A673 (cell line): Measurements from ENCODE around the gene ZNF775.

Experiments used
- EZH2 ChIP-seq: fragments of 200-600 bp; sonication (generic); IDR thresholded peaks from 2 replicates; pipeline ENCODE4 v1.6.1; 2017; ENCODE audit warnings: borderline replicate concordance, low read depth, mild to moderate bottlenecking, mixed read lengths, antibody characterized with exemption, low read length; ENCODE audit not compliant: poor library complexity, severe bottlenecking
- TF ChIP-seq, protein P1 (sequence below): fragments of 300-800, 200-600 bp; sonication (generic); conservative IDR thresholded peaks from 2 replicates; pipeline ENCODE4 v1.5.1; 2017; ENCODE audit warnings: low read depth, mild to moderate bottlenecking, antibody characterized with exemption, low read length, moderate library complexity, mixed read lengths

GRCh38 chr7:150344299-150344698 is 34.8 kb upstream of the ZNF775 start:
- TF ChIP-seq, protein P1, sequence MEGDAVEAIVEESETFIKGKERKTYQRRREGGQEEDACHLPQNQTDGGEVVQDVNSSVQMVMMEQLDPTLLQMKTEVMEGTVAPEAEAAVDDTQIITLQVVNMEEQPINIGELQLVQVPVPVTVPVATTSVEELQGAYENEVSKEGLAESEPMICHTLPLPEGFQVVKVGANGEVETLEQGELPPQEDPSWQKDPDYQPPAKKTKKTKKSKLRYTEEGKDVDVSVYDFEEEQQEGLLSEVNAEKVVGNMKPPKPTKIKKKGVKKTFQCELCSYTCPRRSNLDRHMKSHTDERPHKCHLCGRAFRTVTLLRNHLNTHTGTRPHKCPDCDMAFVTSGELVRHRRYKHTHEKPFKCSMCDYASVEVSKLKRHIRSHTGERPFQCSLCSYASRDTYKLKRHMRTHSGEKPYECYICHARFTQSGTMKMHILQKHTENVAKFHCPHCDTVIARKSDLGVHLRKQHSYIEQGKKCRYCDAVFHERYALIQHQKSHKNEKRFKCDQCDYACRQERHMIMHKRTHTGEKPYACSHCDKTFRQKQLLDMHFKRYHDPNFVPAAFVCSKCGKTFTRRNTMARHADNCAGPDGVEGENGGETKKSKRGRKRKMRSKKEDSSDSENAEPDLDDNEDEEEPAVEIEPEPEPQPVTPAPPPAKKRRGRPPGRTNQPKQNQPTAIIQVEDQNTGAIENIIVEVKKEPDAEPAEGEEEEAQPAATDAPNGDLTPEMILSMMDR = no peak
- no peak for TF ChIP-seq EZH2
